MCF 10A (cell line): ENCODE data around the gene SRGAP3. TPM values are rescaled to one million over a fixed set of nuclear protein-coding genes. Genes with fewer than 3 reads are reported as not detected.
"Not testable (repeated sequence)": the region's sequence is repeated elsewhere in the genome, so short reads cannot be mapped to it uniquely, and the experiment has no call there.

Experiments used
- BruUV-seq: library from RNA; stranded (reverse); fragments of 400-500 nt; replicated peaks from 2 replicates; lab custom pipeline; 2021; lab: Mats Ljungman, UMichigan
- CTCF ChIA-PET: fragments of 300-600 bp; sonication (Branson Sonifier 250); formaldehyde crosslinking; extraction: SDS; loops from one replicate; lab custom pipeline; 2021; ENCODE audit warnings: antibody characterized with exemption, inconsistent platforms; lab: Yijun Ruan, JAX
- POLR2A ChIA-PET: fragments of 300-600, 350-650 bp; sonication (Branson Sonifier 250); formaldehyde crosslinking; extraction: SDS; loops from one replicate; lab custom pipeline; 2020; ENCODE audit warnings: antibody characterized with exemption, inconsistent platforms; lab: Yijun Ruan, JAX
- DNase-seq: peaks from one replicate; pipeline ENCODE4 v3.0.0-alpha.2; 2018; ENCODE audit not compliant: unreplicated experiment
- H3K27ac Mint-ChIP-seq: one replicate; pipeline ENCODE4 v1.8.0; 2022; ENCODE audit warnings: mild to moderate bottlenecking, low read depth, mixed read lengths; ENCODE audit not compliant: unreplicated experiment
- H3K27me3 Mint-ChIP-seq: one replicate; pipeline ENCODE4 v1.8.0; 2022; ENCODE audit warnings: mixed read lengths; ENCODE audit not compliant: insufficient read depth, unreplicated experiment
- H3K36me3 Mint-ChIP-seq: one replicate; pipeline ENCODE4 v1.8.0; 2022; ENCODE audit warnings: mild to moderate bottlenecking, moderate library complexity, mixed read lengths; ENCODE audit not compliant: insufficient read depth, unreplicated experiment
- H3K4me1 Mint-ChIP-seq: one replicate; pipeline ENCODE4 v1.8.0; 2022; ENCODE audit warnings: mixed read lengths; ENCODE audit not compliant: insufficient read depth, unreplicated experiment
- H3K4me3 Mint-ChIP-seq: one replicate; pipeline ENCODE4 v1.8.0; 2022; ENCODE audit warnings: mild to moderate bottlenecking, moderate library complexity, mixed read lengths; ENCODE audit not compliant: unreplicated experiment
- H3K9me3 Mint-ChIP-seq: one replicate; pipeline ENCODE4 v1.8.0; 2022; ENCODE audit warnings: mixed read lengths; ENCODE audit not compliant: unreplicated experiment
- CTCF ChIP-seq: fragments of 200-600 bp; IDR thresholded peaks from one replicate; pipeline ENCODE4 v1.8.0; 2022; ENCODE audit warnings: antibody characterized with exemption, mild to moderate bottlenecking; ENCODE audit not compliant: unreplicated experiment
- intact Hi-C: fragments of 100-400 bp; cut with micrococcal nuclease; formaldehyde crosslinking; loops from 2 replicates; pipeline ENCODE4 v1.14.1; 2022
- total RNA-seq: library from RNA; stranded (reverse); gene quantifications from 2 replicates; pipeline ENCODE4 v1.2.3, GENCODE V29; 2022

Gene SRGAP3
- total RNA-seq, 1 experiment from 2014 or later: 19.8 TPM

- peak overlapping the region; percentile 62 for H3K27ac Mint-ChIP-seq
- ChIA-PET POLR2A (interaction anchor here (0.6 to 1.4 kb wide), 7 partner anchors 99 to 308 kb away, joined by 3 to 5 read pairs (median 3); partner anchors contain the start of genes SETD5 and SRGAP3), CTCF (interaction anchor here (0.6 to 1.2 kb wide), 4 partner anchors 9 to 214 kb away, joined by 3 to 5 read pairs (median 4); no protein-coding TSS in a partner anchor)
- intact Hi-C loops: loop anchor here (5.0 kb wide), 1 partner anchor 159 kb away; the partner anchor contains the start of gene SRGAP3
- H3K36me3 Mint-ChIP-seq: peaks cover 4% of the 10 kb centered on the region
- peaks cover 25% of the 10 kb centered on the region for H3K4me1 Mint-ChIP-seq
- DNase-seq: peak; percentile 79
- no TSS peak for BruUV-seq
- no peak for TF ChIP-seq CTCF
- no peaks in the 10 kb centered on the region for H3K9me3 Mint-ChIP-seq
- H3K27me3 Mint-ChIP-seq: no peaks in the 10 kb centered on the region
- peak overlapping the region; percentile 38 for H3K4me3 Mint-ChIP-seq
Observed at GRCh38 chr3:9088441-9089353, 160.7 kb downstream of the SRGAP3 start.

- H3K27me3 Mint-ChIP-seq: no peaks in the 10 kb centered on the region
- no TSS peak for BruUV-seq
- no peak for DNase-seq
- peaks cover 25% of the 10 kb centered on the region for H3K4me1 Mint-ChIP-seq
- intact Hi-C loops: loop anchor here (5.0 kb wide), 1 partner anchor 159 kb away; the partner anchor contains the start of gene SRGAP3
- TF ChIP-seq CTCF: no peak
- peaks cover 7% of the 10 kb centered on the region for H3K36me3 Mint-ChIP-seq
- ChIA-PET POLR2A (interaction anchor here (0.7 kb wide), 2 partner anchors 160 to 162 kb away, joined by 3 to 4 read pairs; partner anchors contain the start of gene SRGAP3), CTCF (interaction anchor here (0.6 to 1.2 kb wide), 2 partner anchors 31 to 215 kb away, joined by 4 to 5 read pairs; no protein-coding TSS in a partner anchor)
- peak overlapping the region; percentile 62 for H3K27ac Mint-ChIP-seq
- H3K9me3 Mint-ChIP-seq: no peaks in the 10 kb centered on the region
- H3K4me3 Mint-ChIP-seq: peak overlapping the region; percentile 38
Observed at GRCh38 chr3:9087831-9088413, 161.5 kb downstream of the SRGAP3 start.

GRCh38 chr3:9085428-9085827 is 164.0 kb downstream of the SRGAP3 start:
- POLR2A ChIA-PET: not testable (repeated sequence)

GRCh38 chr3:9081184-9081818 is 168.1 kb downstream of the SRGAP3 start:
- intact Hi-C loops: no loop called here
- ChIA-PET POLR2A (interaction anchor here (0.6 kb wide), 1 partner anchor 164 kb away, joined by 3 read pairs; no protein-coding TSS in a partner anchor), CTCF (interaction anchor here (1.1 to 1.7 kb wide), 3 partner anchors 93 to 221 kb away, joined by 4 to 9 read pairs (median 4); no protein-coding TSS in a partner anchor)
- TF ChIP-seq CTCF: no peak
- DNase-seq: no peak
- Mint-ChIP-seq H3K27me3 (no peaks in the 10 kb centered on the region), H3K4me3 (no peak overlapping the region), H3K36me3 (peaks cover 22% of the 10 kb centered on the region), H3K27ac (no peak overlapping the region), H3K9me3 (no peaks in the 10 kb centered on the region), H3K4me1 (peaks cover 16% of the 10 kb centered on the region)
- BruUV-seq: no TSS peak

More at GRCh38 chr3:9085428-9085827, 164.0 kb downstream of the SRGAP3 start:
- Mint-ChIP-seq H3K4me1 (peaks cover 25% of the 10 kb centered on the region), H3K36me3 (peaks cover 12% of the 10 kb centered on the region)
- H3K27me3 Mint-ChIP-seq, H3K9me3 Mint-ChIP-seq, DNase-seq, BruUV-seq, H3K27ac Mint-ChIP-seq, H3K4me3 Mint-ChIP-seq: not testable (repeated sequence)
- CTCF ChIA-PET: interaction anchor here (1.0 kb wide), 1 partner anchor 217 kb away, joined by 3 read pairs; no protein-coding TSS in a partner anchor
- intact Hi-C loops: loop anchor here (5.0 kb wide), 1 partner anchor 162 kb away; the partner anchor contains the start of gene SRGAP3
